ENCODE data around the gene ARHGAP42.

Gene ARHGAP42

DNA sequence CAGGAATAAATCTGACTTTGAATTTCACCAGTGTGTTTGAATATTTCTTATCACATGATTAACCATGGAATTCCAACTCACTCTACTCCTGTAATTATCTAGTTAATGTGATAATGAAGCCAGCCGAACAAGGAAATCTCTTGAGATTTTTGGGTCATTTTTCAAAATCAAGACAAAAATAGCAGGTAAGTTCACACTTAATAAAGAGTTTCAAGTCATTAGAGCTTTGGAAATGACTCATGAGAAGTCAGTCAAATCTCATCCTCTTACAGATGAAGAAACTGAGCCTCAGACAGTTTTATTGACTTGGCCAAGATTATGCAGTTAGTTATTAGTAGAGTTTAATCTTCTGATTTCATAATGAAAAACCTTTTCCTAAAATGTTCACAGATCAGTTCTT is 148.8 kb downstream of the ARHGAP42 start:
- Histone ChIP-seq H3K36me3 (no peaks in the 10 kb centered on the region), H3K9me3 (no peaks in the 10 kb centered on the region), H3K27me3 (no peaks in the 10 kb centered on the region), H3K4me3 (ENCODE audit: low read depth in 1 of 2, low read length in 1 of 2) (no peak overlapping the region), H3K27ac (no peak overlapping the region), H3K4me1 (ENCODE audit: control insufficient read depth in 1 of 2, insufficient read depth in 1 of 2, low read depth in 1 of 2, low read length in 1 of 2) (no peaks in the 10 kb centered on the region)
- TF ChIP-seq, protein P1, sequence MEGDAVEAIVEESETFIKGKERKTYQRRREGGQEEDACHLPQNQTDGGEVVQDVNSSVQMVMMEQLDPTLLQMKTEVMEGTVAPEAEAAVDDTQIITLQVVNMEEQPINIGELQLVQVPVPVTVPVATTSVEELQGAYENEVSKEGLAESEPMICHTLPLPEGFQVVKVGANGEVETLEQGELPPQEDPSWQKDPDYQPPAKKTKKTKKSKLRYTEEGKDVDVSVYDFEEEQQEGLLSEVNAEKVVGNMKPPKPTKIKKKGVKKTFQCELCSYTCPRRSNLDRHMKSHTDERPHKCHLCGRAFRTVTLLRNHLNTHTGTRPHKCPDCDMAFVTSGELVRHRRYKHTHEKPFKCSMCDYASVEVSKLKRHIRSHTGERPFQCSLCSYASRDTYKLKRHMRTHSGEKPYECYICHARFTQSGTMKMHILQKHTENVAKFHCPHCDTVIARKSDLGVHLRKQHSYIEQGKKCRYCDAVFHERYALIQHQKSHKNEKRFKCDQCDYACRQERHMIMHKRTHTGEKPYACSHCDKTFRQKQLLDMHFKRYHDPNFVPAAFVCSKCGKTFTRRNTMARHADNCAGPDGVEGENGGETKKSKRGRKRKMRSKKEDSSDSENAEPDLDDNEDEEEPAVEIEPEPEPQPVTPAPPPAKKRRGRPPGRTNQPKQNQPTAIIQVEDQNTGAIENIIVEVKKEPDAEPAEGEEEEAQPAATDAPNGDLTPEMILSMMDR (IDR thresholded peaks at IDR 0.05) = no peak

DNA sequence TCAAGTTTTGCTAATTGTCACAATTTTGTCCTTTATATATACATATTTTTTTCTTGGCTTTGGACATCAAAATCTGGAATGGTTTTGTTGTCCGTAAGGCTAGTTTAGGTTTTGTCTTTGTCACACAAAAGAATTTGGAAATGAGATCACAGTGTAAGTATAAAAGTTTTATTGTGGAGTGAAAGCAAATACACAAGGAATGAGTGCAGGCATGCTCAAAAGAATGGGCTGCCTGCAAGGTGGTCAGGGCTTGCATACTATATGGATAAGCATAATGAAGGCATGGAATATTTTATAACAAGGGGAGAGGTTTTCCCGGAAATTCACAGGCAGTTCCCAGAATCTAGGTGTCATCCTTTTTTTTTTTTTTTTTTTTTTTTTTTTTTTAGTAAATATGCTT is 150.2 kb downstream of the ARHGAP42 start:
- no peaks in the 10 kb centered on the region for H3K4me1 ChIP-seq (ENCODE audit: control insufficient read depth in 1 of 2, insufficient read depth in 1 of 2, low read depth in 1 of 2, low read length in 1 of 2)
- H3K27me3 ChIP-seq = no peaks in the 10 kb centered on the region
- no peak overlapping the region for H3K27ac ChIP-seq
- H3K36me3 ChIP-seq = no peaks in the 10 kb centered on the region
- H3K4me3 ChIP-seq (ENCODE audit: low read depth in 1 of 2, low read length in 1 of 2) = no peak overlapping the region
- no peaks in the 10 kb centered on the region for H3K9me3 ChIP-seq
- TF ChIP-seq, protein P1 (IDR thresholded peaks at IDR 0.05) = no peak

DNA sequence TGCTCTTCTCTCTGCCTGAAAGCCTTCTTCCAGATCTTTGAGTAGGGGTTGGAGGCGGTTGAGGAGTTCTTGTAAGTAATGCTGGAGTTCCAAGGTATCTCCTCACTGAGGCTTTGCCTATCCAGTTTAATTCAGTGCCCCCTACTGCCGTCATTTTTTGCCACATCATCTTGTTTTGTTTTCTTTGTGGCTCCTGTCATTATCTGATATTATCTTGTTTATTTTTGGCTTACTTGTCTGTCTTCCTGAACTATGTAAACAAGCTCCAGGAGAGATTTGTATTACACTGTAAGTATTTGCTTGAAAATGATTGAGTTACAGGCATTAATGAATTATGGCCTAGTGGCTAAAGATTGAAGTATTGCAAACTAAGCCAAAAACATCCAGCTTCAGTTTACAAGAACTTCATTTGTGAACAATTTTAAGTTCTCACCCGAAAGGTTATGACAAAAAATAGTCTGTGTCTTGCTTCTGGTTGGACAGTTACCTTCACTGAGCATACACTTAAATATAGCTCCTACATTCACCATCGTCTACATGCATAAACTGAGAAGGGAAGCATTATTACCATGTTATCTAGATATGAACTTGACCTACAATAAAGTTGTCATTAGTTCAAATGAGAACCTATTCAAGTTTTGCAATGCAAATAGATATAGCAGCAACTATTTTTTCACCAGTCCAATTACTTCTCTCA is 154.8 kb downstream of the ARHGAP42 start:
- TF ChIP-seq, protein P1 (IDR thresholded peaks at IDR 0.05) = no peak
- Histone ChIP-seq H3K9me3 (no peaks in the 10 kb centered on the region), H3K27me3 (no peaks in the 10 kb centered on the region), H3K27ac (no peak overlapping the region), H3K4me1 (ENCODE audit: control insufficient read depth in 1 of 2, insufficient read depth in 1 of 2, low read depth in 1 of 2, low read length in 1 of 2) (no peaks in the 10 kb centered on the region), H3K4me3 (ENCODE audit: low read depth in 1 of 2, low read length in 1 of 2) (no peak overlapping the region), H3K36me3 (no peaks in the 10 kb centered on the region)

DNA sequence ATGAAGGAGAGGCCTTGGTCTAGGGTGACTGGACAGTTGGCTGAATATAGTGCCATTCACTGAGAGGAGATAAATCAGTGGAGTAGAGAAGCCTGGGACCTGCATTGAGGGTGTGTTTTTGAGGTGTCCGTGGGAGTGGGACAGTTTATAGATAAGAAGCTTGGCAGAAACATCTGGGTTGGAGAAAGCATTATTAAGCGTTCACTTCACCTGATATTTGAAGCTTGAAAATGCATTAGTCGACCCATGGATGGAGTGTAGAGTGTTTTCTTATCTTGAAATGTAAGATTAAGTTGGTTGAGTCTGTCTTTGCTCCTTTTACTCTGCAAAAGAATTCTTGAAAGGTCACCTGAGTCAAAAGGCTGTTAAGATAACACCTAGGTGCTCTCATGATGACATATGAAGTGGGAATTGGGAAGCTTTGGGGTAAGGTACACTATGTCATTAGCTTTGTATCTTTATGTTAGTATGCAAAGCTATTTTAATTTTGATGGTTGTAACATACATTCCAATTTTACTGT is 160.7 kb downstream of the ARHGAP42 start:
- Histone ChIP-seq H3K4me3 (ENCODE audit: low read depth in 1 of 2, low read length in 1 of 2) (no peak overlapping the region), H3K9me3 (no peaks in the 10 kb centered on the region), H3K4me1 (ENCODE audit: control insufficient read depth in 1 of 2, insufficient read depth in 1 of 2, low read depth in 1 of 2, low read length in 1 of 2) (no peaks in the 10 kb centered on the region), H3K36me3 (no peaks in the 10 kb centered on the region), H3K27ac (no peak overlapping the region), H3K27me3 (no peaks in the 10 kb centered on the region)
- TF ChIP-seq, protein P1 (IDR thresholded peaks at IDR 0.05) = no peak

DNA sequence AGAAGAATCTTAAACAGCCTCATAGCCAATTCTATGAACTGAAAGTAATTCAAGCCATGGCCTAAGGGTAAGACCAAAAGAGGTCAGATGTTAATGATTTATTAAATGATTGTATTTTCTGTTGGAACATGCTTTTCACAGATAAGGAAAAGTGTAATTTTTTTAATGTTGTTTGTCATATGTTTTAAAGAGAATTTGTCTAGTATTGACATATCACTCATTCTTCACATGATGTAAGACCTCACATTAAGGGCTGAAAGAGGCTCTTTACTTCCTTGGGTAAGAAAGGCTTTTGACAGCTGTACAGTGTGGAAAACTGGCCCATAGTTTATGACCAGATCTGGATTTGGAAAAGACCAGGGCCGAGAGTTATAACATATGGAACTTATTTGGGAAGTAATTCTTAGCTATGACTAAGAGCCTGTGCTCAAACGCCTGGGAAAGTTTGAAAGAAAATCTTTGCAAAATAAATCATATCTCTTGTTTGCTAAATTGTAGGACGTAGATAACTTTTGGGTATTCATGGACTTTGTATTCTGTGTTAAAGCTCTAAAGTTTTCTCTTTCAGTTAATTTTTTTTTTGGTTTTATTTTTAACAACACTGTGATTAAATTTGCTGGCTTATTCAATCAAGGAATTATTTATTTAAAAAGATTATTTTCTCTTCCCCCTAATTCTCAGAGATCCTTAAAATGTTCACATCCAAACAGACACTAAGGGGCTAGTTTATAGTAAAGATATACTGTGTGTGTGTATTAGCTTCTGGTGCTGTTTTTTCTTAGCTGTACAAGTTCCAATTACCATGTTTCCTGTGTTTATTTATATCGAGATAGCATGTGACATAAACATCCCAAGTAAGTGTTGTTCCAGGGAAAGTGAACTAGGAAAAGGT is 162.2 kb downstream of the ARHGAP42 start:
- TF ChIP-seq, protein P1 (IDR thresholded peaks at IDR 0.05) = no peak
- Histone ChIP-seq H3K36me3 (no peaks in the 10 kb centered on the region), H3K27me3 (no peaks in the 10 kb centered on the region), H3K9me3 (no peaks in the 10 kb centered on the region), H3K4me3 (ENCODE audit: low read depth in 1 of 2, low read length in 1 of 2) (no peak overlapping the region), H3K27ac (no peak overlapping the region), H3K4me1 (ENCODE audit: control insufficient read depth in 1 of 2, insufficient read depth in 1 of 2, low read depth in 1 of 2, low read length in 1 of 2) (no peaks in the 10 kb centered on the region)

All from neutrophil (primary cell).